Activated naive CD8-positive, alpha-beta T cell treated with anti-CD3 and anti-CD28 coated beads, Interleukin-2, amount 50 U/mL, for 24 hours (primary cell): ENCODE results near the gene BCAP31.
"Not testable (repeated sequence)": the region's sequence is repeated elsewhere in the genome, so short reads cannot be mapped to it uniquely, and the experiment has no call there.

Source experiments
- ATAC-seq: fragments of 150-1000 bp; cut with Tn5 transposase; one replicate; pipeline ENCODE4 v1.10.0; 2021
- DNase-seq: peaks from one replicate; pipeline ENCODE4 v3.0.0; 2021
- H3K27ac Mint-ChIP-seq: one replicate; pipeline ENCODE4 v1.8.0; 2021; ENCODE audit warnings: mild to moderate bottlenecking, mixed read lengths
- H3K27me3 Mint-ChIP-seq: one replicate; pipeline ENCODE4 v1.8.0; 2021; ENCODE audit warnings: mixed read lengths
- H3K36me3 Mint-ChIP-seq: one replicate; pipeline ENCODE4 v1.8.0; 2021; ENCODE audit warnings: low read depth, mixed read lengths
- H3K4me1 Mint-ChIP-seq: one replicate; pipeline ENCODE4 v1.8.0; 2021; ENCODE audit warnings: mixed read lengths
- H3K4me3 Mint-ChIP-seq: one replicate; pipeline ENCODE4 v1.8.0; 2021; ENCODE audit warnings: mild to moderate bottlenecking, moderate library complexity, mixed read lengths
- H3K9me3 Mint-ChIP-seq: one replicate; pipeline ENCODE4 v1.8.0; 2021; ENCODE audit warnings: mixed read lengths

Gene BCAP31

DNA sequence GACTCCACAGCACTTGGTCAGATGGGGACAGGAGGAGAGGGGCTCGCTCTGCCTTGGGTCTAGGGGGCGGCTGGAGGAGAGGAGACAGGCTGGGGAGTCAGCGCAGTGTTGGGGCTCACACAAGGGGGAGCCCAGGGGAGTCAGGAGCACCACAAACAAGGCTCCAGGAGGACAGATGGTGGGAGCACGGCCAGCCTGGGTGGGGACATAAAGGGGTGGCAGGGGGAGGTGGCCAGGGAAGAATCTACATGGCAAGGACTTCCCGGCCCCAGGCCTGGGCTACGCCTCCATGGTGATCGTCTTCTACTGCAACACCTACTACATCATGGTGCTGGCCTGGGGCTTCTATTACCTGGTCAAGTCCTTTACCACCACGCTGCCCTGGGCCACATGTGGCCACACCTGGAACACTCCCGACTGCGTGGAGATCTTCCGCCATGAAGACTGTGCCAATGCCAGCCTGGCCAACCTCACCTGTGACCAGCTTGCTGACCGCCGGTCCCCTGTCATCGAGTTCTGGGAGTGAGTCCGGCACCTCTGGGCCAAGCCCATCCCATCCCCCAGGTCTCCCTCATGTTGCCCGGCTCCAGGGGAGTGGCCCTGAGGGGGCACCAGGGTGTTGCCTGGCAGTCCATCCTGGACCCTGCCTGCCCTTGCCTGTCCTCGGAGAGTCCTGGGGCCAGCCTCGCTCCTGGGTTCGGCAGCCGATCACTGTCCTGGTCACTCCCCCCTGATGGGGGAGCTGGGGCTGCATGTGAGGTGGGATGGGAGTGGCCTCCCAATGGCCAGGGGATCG lies 33.0 kb downstream of the BCAP31 start:
- ATAC-seq, H3K4me3 Mint-ChIP-seq, H3K27me3 Mint-ChIP-seq, H3K9me3 Mint-ChIP-seq, DNase-seq, H3K27ac Mint-ChIP-seq, H3K4me1 Mint-ChIP-seq, H3K36me3 Mint-ChIP-seq: not testable (repeated sequence)

DNA sequence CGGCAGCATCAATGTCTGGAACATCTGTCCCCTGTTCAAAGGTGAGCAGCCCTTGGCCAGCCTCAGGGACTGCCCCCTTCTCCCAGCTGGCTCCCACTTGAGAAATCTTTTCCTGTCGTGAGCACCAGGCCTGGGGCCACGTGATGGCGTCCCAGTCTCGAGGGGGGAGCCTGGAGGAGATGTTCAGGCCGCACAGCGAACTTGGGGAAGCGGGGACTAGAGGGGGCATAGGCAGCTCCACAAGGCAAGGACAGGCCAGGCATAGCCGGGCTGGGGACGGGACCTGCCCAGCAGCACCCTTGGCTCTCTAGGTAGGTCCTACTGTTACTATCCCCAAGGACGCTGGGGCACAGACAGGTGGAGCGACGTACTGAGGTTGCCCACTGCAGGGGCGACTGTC lies 33.7 kb downstream of the BCAP31 start:
- ATAC-seq (no peak), DNase-seq (no peak)
- peaks cover 11% of the 10 kb centered on the region for H3K27me3 Mint-ChIP-seq
- H3K9me3 Mint-ChIP-seq, result no peaks in the 10 kb centered on the region
- no peak overlapping the region for H3K4me3 Mint-ChIP-seq
- H3K36me3 Mint-ChIP-seq, result no peaks in the 10 kb centered on the region
- no peaks in the 10 kb centered on the region for H3K4me1 Mint-ChIP-seq
- H3K27ac Mint-ChIP-seq, result no peak overlapping the region

DNA sequence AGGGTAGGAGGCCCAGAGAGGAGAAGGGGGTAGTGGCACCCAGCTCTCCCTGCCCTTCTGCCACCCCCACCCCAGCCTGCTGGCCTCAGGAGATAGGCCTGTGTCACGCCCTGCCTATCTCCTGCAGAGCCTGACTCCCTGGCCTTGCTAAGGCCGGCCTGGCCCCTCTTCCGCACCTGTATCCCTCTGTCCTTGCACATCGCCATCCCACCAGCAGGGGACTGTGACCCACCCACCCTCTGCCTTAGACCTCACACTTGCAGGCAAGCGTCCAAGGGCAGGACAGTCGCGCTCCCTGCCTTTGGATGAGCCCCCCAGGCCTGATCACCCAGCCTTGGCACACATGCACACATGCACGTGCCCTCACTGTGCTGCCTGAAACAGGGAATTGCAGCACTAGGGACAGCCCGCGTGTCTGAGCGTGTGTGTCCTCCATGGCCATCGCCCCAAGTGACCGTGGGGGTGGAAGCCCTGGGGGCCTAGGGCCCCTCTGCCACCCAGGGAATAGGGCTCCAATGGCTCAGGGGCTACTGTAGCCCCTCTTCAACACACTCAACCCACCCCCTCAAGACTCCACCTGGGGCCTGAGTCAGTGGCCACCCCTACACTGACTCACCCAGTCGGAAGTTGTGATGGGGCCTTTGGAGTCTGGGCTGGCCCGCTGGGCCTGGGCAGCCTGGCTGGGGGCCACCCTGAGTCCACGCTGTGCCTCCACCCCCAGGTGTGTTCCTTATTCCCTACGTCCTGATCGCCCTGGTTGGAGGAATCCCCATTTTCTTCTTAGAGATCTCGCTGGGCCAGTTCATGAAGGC lies 34.3 kb downstream of the BCAP31 start:
- peaks cover 11% of the 10 kb centered on the region for H3K27me3 Mint-ChIP-seq
- DNase-seq (no peak), ATAC-seq (no peak)
- no peaks in the 10 kb centered on the region for H3K4me1 Mint-ChIP-seq
- H3K4me3 Mint-ChIP-seq, result no peak overlapping the region
- no peaks in the 10 kb centered on the region for H3K9me3 Mint-ChIP-seq
- H3K36me3 Mint-ChIP-seq, result no peaks in the 10 kb centered on the region
- no peak overlapping the region for H3K27ac Mint-ChIP-seq

DNA sequence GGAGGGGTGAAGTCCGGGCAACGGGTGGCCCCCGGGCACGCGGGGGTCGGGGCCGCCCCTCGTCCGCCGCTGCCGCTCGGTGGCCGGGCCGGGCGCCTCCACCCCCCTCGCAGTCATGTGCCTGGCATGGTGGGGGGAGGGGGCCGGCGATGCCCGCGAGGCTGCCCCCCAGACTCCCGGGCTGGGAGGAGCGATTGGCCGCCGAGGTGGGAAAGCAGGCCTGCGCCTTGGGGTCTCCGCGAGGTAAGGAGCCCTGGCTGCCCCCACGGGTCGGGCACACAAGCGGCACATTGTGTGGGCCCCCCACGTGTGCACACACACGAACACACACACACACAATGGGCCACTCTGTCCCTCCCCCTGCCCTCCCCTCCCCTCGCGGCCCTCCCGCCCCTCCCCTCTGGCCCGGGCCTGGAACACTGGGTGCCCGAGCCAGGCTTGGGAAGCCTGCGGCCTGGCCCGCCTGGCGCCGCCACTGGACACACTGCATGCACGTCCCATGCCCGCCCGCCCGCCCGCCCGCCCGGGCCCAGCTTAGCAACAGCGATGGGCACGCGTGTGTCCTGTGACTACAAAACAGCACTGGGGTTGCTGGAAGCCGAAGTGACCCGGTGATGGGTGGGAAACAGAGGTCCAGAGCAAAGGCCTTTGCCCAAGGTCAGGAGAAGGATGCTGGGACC lies 35.1 kb downstream of the BCAP31 start:
- ATAC-seq (no peak), DNase-seq (no peak)
- Mint-ChIP-seq H3K27me3 (peaks cover 11% of the 10 kb centered on the region), H3K4me1 (no peaks in the 10 kb centered on the region), H3K27ac (no peak overlapping the region), H3K9me3 (no peaks in the 10 kb centered on the region), H3K36me3 (no peaks in the 10 kb centered on the region), H3K4me3 (no peak overlapping the region)

DNA sequence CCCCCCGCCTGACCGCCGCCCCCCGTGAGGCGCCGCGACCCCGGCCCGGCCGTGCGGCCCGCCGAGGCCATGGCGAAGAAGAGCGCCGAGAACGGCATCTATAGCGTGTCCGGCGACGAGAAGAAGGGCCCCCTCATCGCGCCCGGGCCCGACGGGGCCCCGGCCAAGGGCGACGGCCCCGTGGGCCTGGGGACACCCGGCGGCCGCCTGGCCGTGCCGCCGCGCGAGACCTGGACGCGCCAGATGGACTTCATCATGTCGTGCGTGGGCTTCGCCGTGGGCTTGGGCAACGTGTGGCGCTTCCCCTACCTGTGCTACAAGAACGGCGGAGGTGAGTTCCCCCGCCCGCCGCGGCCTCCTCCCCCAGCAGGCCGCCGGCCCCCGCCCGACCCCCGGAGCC lies 35.7 kb downstream of the BCAP31 start:
- Mint-ChIP-seq H3K4me3 (no peak overlapping the region), H3K9me3 (no peaks in the 10 kb centered on the region), H3K36me3 (no peaks in the 10 kb centered on the region), H3K27me3 (peaks cover 11% of the 10 kb centered on the region), H3K4me1 (no peaks in the 10 kb centered on the region), H3K27ac (no peak overlapping the region)
- no peak for DNase-seq
- ATAC-seq, result no peak

DNA sequence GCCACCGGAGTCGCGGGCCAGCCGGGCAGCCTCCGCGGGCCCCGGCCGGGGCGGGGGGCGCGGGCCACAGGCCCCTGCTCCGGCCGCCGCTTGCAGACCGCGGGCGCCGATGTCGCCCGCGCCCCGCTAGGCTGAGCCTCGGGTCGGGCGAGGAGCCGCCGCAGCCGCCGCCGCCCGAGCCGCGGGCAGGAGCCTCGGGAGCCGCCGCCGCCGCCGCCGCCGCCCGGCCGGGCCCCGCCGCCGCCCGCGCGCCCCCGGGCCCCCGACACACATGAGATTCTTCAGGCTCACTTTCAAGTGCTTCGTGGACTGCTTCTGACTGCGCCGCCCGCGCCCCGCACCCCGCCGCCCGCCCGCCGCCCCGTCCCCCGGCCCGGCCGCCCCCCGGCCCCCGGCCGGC lies 36.1 kb downstream of the BCAP31 start:
- DNase-seq (no peak), ATAC-seq (no peak)
- Mint-ChIP-seq H3K36me3 (no peaks in the 10 kb centered on the region), H3K4me3 (no peak overlapping the region), H3K9me3 (no peaks in the 10 kb centered on the region), H3K4me1 (no peaks in the 10 kb centered on the region), H3K27ac (no peak overlapping the region), H3K27me3 (peaks cover 11% of the 10 kb centered on the region)

DNA sequence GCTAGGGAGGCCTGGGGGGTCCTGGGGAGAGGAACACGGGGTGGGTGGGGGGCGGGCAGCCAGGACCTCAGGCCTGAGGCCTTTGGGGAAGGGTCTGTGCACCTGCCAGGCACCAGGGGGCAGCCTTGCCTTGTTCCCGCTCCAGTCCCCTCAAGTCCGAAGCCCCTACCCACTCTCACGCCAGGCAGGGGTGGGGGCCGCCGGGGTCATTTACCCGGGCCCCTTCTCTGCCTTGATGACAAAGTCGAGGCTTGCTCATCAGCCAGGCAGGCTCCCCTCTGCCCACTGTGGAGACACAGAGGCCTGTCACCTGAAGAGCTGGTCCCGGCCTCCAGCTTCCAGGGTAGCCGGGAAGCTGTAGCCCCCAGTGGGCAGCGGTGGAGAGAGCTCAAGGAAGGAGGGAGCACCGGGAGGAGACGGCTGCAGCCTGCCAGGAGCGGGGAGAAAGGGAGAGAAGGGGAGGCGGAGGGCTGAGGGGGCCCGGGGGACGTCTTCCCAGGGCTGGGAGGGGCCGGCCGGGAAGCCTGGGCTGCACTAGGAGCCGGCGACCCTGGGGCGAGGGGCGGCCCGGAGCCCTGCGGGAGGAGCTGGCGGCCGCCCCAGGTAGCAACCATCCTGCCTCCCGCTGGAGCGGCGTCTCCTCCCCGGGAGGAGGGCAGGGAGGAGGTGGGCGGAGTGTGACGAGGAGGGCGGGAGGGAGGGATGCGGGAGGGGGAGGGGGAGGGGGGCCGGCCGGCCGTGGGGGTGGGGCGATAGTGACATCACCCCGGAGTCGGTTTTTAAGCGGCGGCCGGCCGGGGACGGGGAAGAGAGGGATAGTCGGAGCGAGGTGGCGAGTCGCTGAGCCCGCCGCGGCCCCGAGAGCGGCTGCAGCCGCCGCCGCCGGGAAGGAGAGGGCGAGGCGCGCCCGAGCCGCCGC lies 36.8 kb downstream of the BCAP31 start, which contains the start of gene SLC6A8:
TSS of gene SLC6A8 (plus strand) at position 806 of the 919 bp plus-strand sequence. CDS start 649 bp downstream, outside the sequence.
- Mint-ChIP-seq H3K4me1 (no peaks in the 10 kb centered on the region), H3K27me3 (peaks cover 11% of the 10 kb centered on the region), H3K9me3 (no peaks in the 10 kb centered on the region), H3K36me3 (no peaks in the 10 kb centered on the region), H3K27ac (no peak within 1 kb of the TSS), H3K4me3 (no peak within 1 kb of the TSS)
- peak; percentile 44 for DNase-seq
- peak; percentile 34 for ATAC-seq

DNA sequence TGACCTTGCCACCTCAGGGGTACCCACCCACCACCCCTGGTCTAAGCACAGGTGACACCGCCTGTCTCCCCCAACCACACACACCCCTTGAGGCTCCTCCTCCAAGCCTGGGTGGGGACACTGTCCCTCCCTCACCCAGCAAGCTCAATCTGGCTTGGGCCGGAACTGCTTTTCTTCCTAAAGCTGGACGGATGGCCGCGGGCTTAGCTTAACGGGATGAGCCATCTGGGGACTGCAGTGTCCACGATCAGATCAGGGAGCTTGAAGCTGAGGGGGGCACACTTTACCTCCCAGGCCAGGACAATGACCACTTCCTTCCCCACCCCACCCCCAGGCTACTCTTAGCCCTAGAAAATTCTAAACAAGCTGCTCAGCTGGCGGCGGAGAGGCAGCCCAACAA lies 37.5 kb downstream of the BCAP31 start:
- Mint-ChIP-seq H3K27ac (no peak overlapping the region), H3K4me3 (no peak overlapping the region), H3K4me1 (no peaks in the 10 kb centered on the region), H3K9me3 (no peaks in the 10 kb centered on the region), H3K36me3 (no peaks in the 10 kb centered on the region), H3K27me3 (peaks cover 11% of the 10 kb centered on the region)
- no peak for DNase-seq
- no peak for ATAC-seq

DNA sequence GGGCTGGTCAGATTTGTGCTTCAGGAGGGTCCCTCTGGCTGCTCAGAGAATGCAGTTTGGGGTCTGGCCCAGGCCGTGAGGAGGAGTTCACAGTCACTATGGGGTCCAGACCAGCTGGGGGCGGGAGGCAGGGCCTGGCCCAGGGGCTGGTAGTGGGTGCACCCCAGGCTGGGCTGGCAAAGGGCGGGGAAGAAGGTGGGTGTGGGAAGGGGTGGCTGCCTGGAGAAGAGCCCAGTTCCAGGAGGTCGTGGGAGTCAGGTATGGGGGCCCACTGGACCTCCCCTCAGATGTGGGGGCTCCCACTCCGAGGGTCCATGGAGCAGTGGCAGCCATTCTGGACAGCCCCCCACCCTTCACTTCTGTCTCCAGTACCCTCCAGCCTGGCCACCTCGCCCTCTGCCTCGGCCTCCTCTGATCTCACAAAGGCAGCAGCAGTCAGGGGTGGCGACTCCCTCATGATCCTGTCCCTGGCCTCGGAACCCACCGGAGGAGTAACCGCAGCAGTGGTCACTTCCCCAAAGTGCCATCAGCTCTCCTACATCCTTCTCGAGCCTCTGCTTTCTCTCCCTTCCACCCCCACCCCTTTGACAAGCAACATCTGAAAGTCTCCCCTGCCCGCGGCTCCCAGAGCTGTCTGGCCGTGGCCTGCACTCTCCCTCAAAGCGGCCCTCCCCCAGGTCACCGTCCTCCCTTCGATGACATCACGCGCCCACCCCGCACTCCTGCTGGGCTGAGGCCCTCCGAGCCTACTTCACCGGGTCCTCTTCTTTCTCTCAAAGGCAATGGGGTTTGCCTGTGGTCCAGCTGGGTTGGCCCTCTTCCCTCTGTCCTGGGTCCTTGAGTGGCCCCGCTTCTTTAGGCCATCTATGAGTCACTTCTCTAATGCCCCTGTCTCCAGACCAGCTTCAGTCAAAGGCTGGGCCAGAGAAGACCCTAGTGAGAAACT lies 38.2 kb downstream of the BCAP31 start:
- no peak overlapping the region for H3K4me3 Mint-ChIP-seq
- H3K27ac Mint-ChIP-seq, result no peak overlapping the region
- H3K36me3 Mint-ChIP-seq, result no peaks in the 10 kb centered on the region
- H3K9me3 Mint-ChIP-seq, result no peaks in the 10 kb centered on the region
- no peak for ATAC-seq
- H3K4me1 Mint-ChIP-seq, result no peaks in the 10 kb centered on the region
- H3K27me3 Mint-ChIP-seq, result peaks cover 11% of the 10 kb centered on the region
- DNase-seq, result no peak

DNA sequence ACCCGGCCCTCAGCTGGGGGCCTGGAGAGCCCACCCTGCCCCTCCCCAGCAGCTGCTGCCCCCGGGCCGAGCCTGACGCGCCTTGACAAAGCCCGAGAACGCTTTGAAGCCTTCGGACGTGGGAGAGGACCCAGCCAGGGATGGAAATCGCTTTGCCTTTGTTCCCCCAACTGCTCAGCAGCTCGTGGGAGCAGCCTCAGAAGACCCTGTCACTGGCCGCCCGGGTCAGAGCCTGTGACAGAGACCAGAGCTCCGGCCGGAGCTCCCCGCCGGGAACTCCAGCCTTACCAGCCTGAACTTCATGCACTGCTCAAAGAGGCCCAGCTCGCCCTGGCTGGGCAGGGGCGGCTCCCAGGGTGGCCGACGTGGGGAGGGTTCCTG lies 39.0 kb downstream of the BCAP31 start:
- Mint-ChIP-seq H3K4me1 (no peaks in the 10 kb centered on the region), H3K9me3 (no peaks in the 10 kb centered on the region), H3K27ac (no peak overlapping the region), H3K4me3 (no peak overlapping the region), H3K27me3 (peaks cover 11% of the 10 kb centered on the region), H3K36me3 (no peaks in the 10 kb centered on the region)
- DNase-seq, result no peak
- no peak for ATAC-seq

DNA sequence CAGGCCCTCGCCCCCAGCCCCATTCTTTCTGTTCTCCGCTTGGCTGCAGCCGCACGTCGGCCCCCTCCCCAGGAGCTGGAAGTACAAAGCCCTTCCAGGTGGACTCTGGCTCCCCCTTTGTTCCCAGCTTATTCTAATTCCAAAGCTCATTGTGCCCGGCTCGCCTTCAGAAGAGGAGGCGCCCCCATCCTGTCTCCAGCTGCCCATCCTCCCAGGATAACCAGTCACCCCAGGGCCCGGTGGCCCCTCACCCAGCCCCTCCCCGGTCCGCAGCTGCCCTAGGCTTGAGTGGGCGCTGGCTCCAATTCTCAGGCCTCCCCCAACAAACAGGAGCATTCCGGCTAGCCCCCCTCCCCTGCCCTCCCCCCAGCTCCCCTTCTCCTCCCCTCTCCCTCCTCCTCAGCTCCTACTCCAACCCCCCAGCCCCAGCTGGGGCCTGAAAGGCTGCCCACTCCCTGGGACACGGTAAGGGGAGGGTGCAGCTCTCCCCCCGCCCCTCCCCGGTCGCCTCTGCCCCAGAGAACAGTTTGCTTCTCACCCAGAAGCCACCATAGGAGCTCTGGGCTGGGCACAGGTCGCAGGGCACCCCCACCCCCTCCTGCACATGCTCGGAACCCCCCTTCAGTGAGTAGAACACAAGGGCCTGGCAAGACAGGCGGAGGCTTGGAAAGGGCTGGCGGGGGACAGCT lies 39.6 kb downstream of the BCAP31 start:
- DNase-seq, result no peak
- Mint-ChIP-seq H3K27me3 (peaks cover 9% of the 10 kb centered on the region), H3K4me1 (no peaks in the 10 kb centered on the region), H3K27ac (no peak overlapping the region), H3K9me3 (no peaks in the 10 kb centered on the region), H3K36me3 (no peaks in the 10 kb centered on the region), H3K4me3 (no peak overlapping the region)
- no peak for ATAC-seq

DNA sequence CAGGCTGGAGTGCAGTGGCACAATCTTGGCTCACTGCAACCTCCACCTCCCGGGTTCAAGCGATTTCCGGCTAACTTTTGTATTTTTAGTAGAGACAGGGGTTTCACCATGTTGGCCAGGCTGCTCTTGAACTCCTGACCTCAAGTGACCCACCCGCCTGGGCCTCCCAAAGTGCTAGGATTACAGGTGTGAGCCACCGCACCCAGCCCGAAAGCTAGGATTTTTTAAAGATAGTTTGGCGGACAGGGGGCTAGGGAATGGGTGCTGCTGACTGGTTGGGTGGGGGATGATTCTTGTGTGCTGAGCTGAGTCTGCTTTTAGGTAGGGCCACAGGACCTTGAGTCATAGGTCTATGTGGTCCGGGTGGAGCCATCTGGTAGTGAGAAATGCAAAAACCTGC lies 40.7 kb downstream of the BCAP31 start:
- not testable (repeated sequence) for DNase-seq, H3K27ac Mint-ChIP-seq, H3K36me3 Mint-ChIP-seq, H3K9me3 Mint-ChIP-seq, H3K27me3 Mint-ChIP-seq, ATAC-seq, H3K4me1 Mint-ChIP-seq, H3K4me3 Mint-ChIP-seq

DNA sequence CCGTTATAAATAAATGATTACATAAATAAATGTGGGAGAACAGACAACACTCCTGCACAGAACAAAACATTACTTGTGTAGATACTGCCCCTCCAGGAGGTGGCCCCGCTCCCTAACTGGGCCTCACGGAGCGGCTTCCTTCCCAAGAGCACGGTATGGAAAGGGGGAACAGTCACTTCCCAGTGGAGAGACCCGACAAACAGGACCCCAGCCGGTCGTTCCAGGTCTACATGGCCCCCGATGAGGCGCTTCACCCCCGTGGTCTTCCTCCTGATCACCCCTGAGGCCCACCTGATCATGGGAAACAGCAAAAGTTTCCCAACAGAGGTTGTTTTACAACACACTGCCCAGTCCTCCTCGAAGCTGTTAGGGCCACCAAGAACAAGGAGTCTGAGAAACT lies 43.0 kb downstream of the BCAP31 start:
- Mint-ChIP-seq H3K27me3 (peaks cover 2% of the 10 kb centered on the region), H3K27ac (no peak overlapping the region), H3K4me1 (no peaks in the 10 kb centered on the region), H3K36me3 (no peaks in the 10 kb centered on the region), H3K9me3 (no peaks in the 10 kb centered on the region), H3K4me3 (no peak overlapping the region)
- ATAC-seq, result no peak
- no peak for DNase-seq
